ENCODE results near the gene ADCY5. TPM values are rescaled to one million over a fixed set of nuclear protein-coding genes. Genes with fewer than 3 reads are reported as not detected.

ADCY5 gene
- total RNA-seq, 1 experiment from 2014 or later: 0.49 TPM

DNA sequence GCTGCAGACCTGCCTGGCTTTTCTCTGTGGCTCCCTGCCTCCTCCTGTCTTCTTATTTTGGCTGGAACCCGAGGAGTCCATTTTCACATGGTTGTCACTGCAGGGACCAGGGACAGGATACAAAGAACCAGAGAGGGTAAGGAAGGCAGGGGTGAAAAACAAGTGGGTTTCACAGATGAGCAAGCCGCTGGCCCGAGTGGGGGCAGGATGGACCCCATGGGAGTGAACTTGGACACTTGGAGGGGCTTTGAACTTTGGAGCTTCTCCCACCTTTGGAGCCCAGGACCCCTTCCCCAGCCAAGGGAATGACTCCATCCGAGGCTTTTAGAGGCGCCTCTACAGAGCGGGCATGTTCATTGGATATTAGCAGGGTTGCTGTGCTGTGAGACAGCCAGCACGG is 26.9 kb upstream of the ADCY5 start:
- H3K4me2 ChIP-seq (ENCODE audit: low read length): no peak overlapping the region
- no peak for DNase-seq (ENCODE audit: low read depth, low spot score)
- intact Hi-C loops (cut with micrococcal nuclease): no loop called here
- H3K27ac ChIP-seq (ENCODE audit: low read depth, low read length): no peak overlapping the region
- no peaks in the 10 kb centered on the region for H3K9me2 ChIP-seq (ENCODE audit: insufficient read depth)
- no peaks in the 10 kb centered on the region for H4K20me1 ChIP-seq (ENCODE audit: insufficient read depth)
- H2AFZ ChIP-seq (ENCODE audit: low read depth, low read length, poor library complexity, severe bottlenecking): no peak overlapping the region
- ChIA-PET POLR2A (no interaction called here), RAD21 (ENCODE audit: low non-redundant PET in 1 of 2, low total read pairs in 2 of 2, uncharacterized antibody in 2 of 2, unreplicated experiment in 2 of 2) (no interaction called here), CTCF (no interaction called here)
- no peaks in the 10 kb centered on the region for H3K4me1 ChIP-seq (ENCODE audit: control insufficient read depth in 1 of 2, insufficient read depth in 2 of 2, low read length in 2 of 2)
- H3K9ac ChIP-seq (ENCODE audit: low read length): no peak overlapping the region
- H3K27me3 ChIP-seq (ENCODE audit: insufficient read depth, low read length): peaks cover 20% of the 10 kb centered on the region
- BruUV-seq (replicated peaks): no TSS peak
- ATAC-seq: no peak
- no peaks in the 10 kb centered on the region for H3K79me2 ChIP-seq (ENCODE audit: insufficient read depth, low read length)
- TF ChIP-seq, protein P1, sequence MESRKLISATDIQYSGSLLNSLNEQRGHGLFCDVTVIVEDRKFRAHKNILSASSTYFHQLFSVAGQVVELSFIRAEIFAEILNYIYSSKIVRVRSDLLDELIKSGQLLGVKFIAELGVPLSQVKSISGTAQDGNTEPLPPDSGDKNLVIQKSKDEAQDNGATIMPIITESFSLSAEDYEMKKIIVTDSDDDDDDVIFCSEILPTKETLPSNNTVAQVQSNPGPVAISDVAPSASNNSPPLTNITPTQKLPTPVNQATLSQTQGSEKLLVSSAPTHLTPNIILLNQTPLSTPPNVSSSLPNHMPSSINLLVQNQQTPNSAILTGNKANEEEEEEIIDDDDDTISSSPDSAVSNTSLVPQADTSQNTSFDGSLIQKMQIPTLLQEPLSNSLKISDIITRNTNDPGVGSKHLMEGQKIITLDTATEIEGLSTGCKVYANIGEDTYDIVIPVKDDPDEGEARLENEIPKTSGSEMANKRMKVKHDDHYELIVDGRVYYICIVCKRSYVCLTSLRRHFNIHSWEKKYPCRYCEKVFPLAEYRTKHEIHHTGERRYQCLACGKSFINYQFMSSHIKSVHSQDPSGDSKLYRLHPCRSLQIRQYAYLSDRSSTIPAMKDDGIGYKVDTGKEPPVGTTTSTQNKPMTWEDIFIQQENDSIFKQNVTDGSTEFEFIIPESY (IDR thresholded peaks at IDR 0.05; ENCODE audit: extremely low read depth, insufficient replicate concordance, low read length): no peak
- no peak for TF ChIP-seq YY1 (IDR thresholded peaks at IDR 0.05; ENCODE audit: extremely low read depth, insufficient replicate concordance, low read depth, low read length)
- TF ChIP-seq FOSL1 (IDR thresholded peaks at IDR 0.05; ENCODE audit: low read depth): no peak
- TF ChIP-seq POLR2AphosphoS5 (IDR thresholded peaks at IDR 0.05; ENCODE audit: low read depth, low read length): no peak
- no peak for TF ChIP-seq EGR1 (IDR thresholded peaks at IDR 0.05; ENCODE audit: low read depth)
- TF ChIP-seq, protein P2, sequence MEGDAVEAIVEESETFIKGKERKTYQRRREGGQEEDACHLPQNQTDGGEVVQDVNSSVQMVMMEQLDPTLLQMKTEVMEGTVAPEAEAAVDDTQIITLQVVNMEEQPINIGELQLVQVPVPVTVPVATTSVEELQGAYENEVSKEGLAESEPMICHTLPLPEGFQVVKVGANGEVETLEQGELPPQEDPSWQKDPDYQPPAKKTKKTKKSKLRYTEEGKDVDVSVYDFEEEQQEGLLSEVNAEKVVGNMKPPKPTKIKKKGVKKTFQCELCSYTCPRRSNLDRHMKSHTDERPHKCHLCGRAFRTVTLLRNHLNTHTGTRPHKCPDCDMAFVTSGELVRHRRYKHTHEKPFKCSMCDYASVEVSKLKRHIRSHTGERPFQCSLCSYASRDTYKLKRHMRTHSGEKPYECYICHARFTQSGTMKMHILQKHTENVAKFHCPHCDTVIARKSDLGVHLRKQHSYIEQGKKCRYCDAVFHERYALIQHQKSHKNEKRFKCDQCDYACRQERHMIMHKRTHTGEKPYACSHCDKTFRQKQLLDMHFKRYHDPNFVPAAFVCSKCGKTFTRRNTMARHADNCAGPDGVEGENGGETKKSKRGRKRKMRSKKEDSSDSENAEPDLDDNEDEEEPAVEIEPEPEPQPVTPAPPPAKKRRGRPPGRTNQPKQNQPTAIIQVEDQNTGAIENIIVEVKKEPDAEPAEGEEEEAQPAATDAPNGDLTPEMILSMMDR (IDR thresholded peaks at IDR 0.05 in 2 of 3, conservative IDR thresholded peaks at IDR 0.05 in 1 of 3; ENCODE audit: borderline replicate concordance in 1 of 3, insufficient read depth in 1 of 3, low read depth in 2 of 3, low read length in 2 of 3): no peak
- no peak for TF ChIP-seq CEBPB (IDR thresholded peaks at IDR 0.05; ENCODE audit: low read depth)
- no peak for TF ChIP-seq CBX3 (IDR thresholded peaks at IDR 0.05; ENCODE audit: low read depth)
- TF ChIP-seq ZNF274 (IDR thresholded peaks at IDR 0.05; ENCODE audit: low read depth, low read length): no peak
- no peak overlapping the region for H3K4me3 ChIP-seq (replicated peaks in 1 of 2; ENCODE audit: low read depth in 1 of 2, low read length in 2 of 2)
- H3K9me3 ChIP-seq (ENCODE audit: control insufficient read depth in 1 of 2, insufficient read depth in 1 of 2, low read depth in 1 of 2, low read length in 2 of 2): no peaks in the 10 kb centered on the region
- no peaks in the 10 kb centered on the region for H3K36me3 ChIP-seq (ENCODE audit: control insufficient read depth in 1 of 2, insufficient read depth in 2 of 2, low read length in 2 of 2)
